ENCODE measurements around the gene TPRG1L. TPM values are rescaled to one million over a fixed set of nuclear protein-coding genes. Genes with fewer than 3 reads are reported as not detected.

Gene TPRG1L
- total RNA-seq, 1 donor from 2014 or later: 54.0 TPM

DNA sequence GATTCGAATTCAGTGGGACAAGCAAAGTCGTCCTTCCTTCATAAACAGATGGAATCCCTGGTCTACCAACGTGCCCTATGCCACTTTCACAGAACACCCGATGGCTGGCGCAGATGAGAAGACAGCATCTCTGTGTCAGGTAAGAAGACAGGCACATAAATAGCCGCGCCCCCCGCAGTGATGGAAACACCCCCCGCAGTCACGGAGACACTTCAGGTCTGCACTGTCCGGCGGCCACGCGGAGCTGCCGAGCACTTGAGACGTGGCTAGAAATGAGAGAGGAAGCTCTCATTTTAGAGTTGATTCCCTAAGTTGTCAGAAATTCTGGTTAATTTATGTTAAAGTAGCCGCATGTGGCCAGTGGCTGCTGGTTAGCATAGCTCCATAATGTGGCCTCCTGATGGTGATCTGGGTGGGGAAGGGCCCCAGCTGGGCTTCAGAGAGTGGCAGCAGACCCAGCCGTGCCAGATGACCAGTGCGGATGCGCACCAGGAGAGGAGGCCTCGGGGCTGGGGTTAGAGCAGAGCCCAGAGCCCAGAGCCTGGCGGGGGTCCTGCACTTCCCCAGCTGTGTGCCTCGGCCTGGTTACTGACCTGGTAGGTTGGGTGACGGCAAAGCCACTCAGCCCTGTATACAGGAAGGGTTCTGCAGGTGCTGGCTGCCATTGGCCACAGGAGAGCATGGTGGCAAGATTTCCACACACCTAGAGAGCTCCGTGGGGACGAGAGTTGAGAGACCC lies 2.9 kb downstream of the TPRG1L start:
- no peak for DNase-seq (ENCODE audit: low spot score)

DNA sequence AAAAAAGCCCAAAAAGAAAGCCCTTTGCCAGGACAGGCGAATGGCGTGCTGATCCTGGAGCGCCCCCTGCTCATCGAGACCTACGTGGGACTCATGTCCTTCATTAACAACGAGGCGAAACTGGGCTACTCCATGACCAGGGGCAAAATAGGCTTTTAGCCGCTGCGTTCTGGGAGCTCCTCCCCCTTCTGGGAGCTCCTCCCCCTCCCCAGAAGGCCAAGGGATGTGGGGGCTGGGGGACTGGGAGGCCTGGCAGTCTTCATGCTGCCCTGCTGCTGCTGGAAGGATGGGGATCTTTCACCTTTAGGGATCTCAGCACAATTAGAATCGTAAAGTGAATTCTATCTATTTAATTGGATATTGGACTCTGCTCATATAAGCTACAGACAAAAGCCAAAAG lies 3.6 kb downstream of the TPRG1L start:
- DNase-seq (ENCODE audit: low spot score): no peak

DNA sequence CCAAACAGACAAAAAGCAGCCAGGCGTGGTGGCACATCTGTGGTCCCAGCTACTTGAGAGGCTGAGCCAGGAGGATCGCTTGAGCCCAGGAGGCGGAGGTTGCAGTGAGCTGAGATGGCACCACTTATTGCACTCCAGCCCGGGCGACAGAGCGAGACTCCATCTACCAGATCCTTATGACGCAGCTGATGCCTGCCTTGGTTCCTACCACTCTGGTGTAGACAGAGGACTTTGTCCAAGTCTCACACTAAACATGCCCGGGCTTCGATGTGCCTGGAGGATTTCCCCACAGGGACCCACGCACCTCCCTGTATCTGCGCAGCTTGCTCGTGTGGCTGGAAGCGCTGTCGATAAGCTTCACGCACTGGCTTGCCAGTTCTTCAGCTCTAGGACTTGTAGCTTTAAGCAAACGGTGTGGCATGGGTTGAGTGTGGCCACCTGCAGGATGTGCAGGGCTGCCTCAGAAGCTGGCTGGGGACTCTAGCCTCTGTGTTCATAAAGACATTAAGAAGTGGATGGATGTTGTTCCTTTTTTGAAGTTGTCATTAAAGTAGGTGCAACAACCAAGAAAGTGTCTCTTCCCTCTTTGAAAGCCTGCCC lies 4.8 kb downstream of the TPRG1L start:
- no peak for DNase-seq (ENCODE audit: low spot score)

DNA sequence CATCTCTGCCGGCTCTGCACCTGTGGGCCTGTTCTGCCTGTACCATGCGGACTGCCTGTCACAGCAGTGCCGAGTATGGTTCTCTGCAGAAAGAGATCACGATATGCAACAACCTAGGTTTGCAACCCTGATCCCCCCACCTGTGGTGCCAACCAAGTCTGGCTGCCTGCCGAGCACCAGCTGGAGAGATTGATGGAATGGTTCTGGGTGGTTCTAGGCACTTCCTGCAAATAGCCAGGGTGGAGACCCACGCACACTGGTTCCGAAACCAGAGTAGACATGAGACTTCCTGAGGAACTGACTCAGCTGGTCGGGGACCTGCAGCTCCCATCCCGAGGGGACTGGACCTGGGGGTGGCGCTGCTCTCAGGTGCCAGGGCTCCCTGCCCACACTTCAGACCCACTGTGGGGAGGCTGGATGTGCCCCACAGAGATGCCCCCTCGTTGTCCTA lies 5.4 kb downstream of the TPRG1L start:
- no peak for DNase-seq (ENCODE audit: low spot score)

DNA sequence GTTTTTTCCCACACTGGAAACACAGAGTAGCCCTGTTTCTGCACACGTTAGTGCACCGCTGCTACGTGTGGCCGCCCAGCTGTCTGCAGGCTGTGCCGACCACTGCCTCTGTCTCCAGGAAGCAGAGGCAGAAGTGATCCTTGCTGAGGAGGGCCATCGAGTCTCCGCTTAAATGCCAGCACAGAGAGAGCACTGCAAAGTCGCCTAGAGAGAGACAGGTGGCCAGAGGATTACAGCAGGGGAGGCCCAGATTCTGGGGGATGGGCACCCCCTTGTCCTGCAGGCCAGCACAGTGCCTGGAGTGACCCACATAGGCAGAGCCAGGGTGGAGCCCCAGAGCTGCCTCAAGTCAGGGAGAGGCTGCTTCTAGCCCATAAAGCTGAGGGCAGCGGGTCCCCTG lies 6.1 kb downstream of the TPRG1L start:
- no peak for DNase-seq (ENCODE audit: low spot score)

DNA sequence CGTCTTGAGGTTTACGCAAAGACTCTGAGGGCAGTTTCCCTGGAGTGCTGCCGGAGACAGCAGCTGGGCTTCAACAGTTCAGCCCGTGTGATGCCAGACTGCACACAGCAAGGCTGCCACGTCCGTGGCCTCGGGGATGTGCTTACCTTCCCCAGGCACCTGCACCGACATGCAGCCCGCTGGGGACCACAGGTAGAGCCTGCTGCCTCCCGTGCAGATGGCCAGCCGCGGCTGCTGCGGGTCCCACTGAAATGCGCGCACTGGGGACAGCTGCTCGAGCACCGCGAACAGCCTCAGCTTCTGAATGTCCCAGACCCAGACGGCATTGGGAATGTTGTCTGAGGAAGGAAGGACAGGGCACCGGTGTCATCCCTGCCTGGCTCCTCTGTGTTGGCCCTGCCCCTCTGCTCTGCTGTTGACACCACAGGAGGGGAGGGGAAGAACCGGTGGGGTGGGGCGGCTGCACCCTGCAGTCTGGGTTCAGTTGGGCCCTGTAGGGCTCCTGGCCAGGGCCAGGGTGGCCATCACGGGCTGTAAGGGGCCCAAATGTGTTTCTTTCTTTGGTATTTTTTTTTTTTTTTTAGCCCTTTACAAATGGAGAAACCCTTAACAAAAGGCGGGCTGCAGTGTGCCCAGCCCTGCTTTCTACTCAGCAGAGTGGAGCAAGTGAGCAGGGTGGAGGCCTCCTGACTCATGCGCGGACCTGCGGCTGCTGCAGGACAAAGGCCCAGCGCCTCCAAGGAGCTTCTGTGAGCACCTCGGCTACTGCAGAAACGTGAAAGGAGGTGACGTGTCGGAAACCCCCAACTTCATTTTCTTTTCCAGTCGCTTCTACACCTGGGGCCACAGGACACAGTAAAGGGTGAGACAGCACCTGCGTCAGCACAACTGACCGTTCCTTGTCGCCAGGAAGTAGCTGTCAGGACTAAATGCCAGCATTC lies 6.8 kb downstream of the TPRG1L start:
- DNase-seq (ENCODE audit: low spot score): no peak

DNA sequence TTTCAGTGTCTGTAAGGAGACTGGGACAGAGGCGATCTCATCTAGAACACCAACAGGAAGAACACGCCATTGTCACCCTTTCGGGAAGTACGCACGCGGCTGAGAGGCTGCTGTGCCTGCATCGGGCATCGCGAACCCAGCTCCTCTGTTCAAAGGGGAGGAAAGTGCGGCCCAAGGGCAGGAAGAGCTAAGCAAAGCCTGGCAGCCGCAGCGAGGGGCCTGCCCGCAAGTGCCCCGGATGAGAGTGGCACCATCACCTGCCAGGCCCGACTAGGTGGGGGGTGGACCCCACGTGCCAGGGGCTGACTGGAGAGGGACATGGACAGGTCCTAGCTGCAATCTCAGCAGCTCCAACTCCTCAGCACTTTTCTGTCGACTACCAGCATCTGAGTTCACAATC lies 7.5 kb downstream of the TPRG1L start:
- no peak for DNase-seq (ENCODE audit: low spot score)

DNA sequence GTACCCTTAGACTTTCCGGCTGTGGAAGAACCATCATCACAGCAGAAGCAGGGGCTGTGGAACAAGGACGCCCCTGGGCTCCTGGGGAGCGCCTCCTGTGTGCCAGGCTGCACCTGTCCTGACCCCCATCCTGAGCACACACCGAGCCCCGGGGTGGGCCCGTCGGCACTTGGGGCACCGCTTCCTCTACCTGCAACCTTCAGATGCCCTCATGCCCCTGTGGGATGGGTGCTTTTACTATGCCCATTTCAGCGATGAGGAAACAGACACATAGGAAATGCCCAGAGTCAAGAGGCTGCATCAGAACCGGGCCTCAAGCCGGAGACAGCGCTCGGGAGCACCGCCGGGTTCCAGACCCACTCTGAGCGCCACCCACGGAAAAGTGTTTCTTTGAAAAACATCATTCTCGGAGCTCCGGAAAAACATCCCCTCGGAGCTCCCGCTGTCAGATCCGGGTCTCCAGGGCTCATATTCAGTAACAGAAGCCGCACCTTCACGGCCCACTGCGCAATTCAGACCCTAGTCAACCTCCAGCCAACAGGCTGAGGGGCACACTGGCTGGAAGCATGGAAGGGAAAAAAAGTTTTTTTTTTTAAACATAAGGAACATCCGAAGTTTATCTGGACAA lies 8.0 kb downstream of the TPRG1L start:
- DNase-seq (ENCODE audit: low spot score): no peak

DNA sequence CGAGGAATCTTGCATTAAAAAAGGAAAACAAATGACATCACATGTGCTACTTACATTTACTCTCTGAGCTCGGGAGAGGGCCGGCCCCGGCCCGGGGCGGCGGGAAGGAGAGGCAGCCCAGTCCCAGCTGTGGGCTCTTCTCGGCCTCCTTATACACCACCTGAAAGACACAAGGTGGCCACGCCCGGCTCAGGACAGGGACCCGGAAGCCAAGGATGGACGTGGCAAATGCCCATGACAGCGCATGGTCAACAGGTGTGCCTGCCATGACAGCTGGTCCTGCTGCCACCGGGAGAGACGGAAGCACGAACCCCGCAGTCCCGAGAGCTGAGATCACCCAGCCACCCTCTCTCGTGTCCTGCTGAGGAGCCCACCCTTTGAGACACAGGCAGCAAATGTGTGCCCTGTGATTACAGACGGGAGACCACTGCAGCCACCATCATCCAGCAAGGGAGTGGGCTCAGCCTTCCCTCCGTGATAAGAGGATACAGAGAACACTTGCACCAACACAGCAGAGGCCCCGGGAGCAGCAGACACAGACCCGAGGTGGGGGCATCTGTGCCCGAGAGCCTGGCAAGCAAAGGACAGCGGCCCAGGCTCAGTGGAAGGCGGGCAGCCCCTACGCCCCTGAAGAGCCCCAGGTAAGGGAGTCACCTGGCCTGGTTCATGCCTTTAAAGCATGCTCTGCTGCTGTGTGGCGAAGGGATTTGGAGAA lies 8.7 kb downstream of the TPRG1L start:
- no peak for DNase-seq (ENCODE audit: low spot score)

DNA sequence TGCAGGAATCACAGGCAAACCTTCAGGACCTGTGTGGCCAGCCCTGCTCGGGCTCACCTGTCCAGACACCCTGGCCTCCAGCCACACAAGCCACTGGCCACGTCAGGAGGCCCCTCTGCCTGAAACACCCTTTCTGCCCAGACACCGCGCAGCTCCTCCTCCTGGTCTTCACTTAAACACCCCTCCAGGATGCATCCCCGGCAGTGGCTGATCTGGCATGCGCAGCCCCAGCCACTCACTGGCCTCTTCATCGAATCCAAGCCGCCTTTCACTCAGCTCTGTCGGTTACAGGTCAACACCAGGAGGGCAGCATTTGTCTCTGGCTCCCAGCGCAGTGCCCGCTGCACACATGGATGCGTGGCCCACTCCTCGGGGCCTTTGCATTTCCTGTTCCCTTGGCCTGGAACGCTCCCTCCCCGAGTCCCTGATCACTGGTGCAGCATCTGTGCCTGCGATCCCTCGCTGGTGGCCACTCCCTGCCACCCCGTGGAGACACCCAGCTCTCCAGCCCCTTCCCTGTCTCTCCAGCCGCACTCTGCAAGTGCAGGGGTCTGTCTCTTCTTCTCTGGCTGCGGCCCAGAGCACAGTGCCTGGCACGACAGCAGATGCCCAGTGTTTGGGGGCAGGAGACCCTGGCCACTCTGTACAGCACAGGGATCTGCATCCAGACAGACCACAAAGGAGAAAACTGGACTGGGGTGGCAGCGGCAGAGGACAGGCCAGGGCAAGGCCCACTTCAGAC lies 9.4 kb downstream of the TPRG1L start:
- no peak for DNase-seq (ENCODE audit: low spot score)

DNA sequence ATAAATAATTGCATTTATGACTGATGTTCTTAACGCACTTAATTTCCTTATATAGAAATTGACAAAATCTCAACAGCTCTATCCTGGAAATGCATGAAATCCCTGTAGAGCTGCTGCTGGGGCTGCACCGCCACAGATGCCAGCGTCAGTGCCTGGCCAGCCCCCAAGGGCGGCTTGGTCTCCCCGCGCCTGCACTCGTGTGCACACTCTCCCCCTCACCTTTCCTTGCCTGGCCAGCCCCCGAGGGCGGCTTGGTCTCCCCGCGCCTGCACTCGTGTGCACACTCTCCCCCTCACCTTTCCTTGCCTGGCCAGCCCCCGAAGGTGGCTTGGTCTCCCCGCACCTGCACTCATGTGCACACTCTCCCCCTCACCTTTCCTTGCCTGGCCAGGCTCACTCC lies 11.3 kb downstream of the TPRG1L start:
- DNase-seq (ENCODE audit: low spot score): no peak

DNA sequence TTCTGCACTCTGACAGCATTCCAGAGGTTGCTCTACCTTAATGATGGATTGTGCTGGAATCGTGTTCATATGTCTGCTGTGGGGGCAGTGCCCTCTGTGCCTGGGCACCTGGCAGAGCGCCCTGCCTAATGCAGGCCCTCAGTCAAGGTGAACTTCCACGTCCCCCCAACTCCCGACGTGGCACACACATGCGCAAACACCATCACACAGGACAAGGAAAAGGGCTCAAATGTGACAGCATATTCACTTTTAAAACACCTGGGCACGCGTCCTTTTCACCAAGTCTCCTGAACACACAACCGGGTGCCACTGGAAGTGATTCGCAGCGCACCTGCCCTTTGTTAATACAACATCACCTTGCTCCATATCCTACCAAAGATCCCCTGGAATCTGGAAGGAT lies 11.7 kb downstream of the TPRG1L start:
- DNase-seq (ENCODE audit: low spot score): no peak

DNA sequence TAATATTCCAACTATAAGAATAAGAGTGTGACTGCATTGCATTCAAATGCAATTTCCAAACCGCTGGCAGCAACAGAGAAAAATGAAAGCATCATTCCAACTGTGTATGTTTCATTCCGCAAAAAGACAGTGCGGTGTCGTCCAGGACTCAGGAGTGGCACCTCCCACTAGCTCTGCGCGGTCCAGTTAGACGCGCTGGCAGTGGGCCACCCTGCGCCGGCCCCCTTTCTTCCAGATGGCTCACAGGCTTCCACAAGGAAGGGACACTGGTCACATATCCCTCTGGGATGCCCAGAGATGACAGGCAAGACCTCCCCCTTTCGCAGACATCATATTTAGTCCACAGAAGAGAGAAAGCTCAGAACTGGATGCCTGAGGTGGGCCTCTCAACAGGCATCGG lies 13.2 kb downstream of the TPRG1L start:
- no peak for DNase-seq (ENCODE audit: low spot score)

DNA sequence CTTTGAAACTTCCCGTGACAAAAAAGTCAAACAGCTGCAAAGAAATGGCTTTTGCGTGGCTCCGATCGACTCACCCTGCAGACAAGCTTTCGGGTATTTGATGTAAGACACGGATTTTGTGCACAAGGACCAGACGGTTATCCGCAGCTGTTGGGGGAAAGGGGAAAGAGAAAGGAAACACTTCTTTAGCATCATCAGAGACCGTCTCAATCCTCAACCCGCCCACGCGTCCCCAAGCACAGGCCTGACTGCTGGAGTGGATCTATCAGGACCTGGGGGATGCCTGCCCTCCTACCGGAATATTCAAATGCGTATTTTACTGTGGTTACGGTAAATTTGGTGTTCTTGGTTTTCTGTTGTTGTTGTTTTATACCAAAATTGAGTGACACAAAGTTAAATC lies 13.9 kb downstream of the TPRG1L start:
- DNase-seq (ENCODE audit: low spot score): no peak

DNA sequence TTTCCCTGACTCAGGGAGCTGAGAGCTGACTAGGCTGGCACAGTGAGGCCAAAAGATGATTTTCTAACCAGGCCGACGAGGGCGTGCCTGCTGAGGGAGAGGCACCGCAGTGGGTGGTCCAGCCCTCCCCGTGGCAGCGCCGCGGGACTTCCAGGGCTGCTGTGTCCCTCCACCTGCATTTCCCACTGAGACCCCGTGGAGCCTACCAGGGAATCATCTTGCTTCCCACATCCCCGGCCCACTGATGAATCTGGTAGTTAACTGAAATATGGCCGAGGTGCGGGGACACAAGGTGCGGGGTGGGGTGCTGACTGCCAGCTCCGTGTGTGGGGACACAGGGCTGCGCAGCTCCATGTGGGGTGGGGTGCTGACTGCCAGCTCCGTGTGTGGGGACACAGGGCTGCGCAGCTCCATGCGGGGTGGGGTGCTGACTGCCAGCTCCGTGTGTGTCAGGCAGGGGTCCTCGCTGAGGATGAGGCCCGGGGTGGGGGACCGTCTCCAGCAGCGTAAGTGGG lies 14.6 kb downstream of the TPRG1L start:
- no peak for DNase-seq (ENCODE audit: low spot score)

DNA sequence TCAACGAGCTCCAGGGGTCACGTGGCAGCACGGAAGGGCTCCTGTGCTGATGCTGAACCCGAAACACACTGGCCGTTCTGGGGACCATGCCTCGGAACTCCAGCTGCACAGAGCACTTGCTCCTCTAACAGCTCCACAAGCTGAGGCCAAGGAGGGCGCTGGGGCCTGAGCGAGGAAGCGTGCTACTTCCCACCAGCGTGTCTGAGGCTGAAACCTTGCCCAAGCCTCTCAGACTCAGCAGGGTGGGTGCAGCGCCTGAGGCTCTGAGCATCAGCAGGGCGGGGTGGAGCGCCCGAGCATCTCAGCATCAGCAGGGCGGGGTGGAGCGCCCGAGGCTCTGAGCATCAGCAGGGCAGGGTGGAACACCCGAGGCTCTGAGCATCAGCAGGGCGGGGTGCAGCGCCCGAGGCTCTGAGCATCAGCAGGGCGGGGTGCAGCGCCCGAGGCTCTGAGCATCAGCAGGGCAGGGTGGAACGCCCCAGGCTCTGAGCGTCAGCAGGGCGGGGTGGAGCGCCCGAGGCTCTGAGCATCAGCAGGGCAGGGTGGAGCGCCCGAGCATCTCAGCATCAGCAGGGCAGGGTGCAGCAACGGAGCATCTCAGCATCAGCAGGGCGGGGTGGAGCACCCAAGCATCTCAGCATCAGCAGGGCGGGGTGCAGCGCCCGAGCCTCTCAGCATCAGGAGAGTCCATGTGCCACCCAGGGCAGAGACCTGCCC lies 15.5 kb downstream of the TPRG1L start:
- no peak for DNase-seq (ENCODE audit: low spot score)

DNA sequence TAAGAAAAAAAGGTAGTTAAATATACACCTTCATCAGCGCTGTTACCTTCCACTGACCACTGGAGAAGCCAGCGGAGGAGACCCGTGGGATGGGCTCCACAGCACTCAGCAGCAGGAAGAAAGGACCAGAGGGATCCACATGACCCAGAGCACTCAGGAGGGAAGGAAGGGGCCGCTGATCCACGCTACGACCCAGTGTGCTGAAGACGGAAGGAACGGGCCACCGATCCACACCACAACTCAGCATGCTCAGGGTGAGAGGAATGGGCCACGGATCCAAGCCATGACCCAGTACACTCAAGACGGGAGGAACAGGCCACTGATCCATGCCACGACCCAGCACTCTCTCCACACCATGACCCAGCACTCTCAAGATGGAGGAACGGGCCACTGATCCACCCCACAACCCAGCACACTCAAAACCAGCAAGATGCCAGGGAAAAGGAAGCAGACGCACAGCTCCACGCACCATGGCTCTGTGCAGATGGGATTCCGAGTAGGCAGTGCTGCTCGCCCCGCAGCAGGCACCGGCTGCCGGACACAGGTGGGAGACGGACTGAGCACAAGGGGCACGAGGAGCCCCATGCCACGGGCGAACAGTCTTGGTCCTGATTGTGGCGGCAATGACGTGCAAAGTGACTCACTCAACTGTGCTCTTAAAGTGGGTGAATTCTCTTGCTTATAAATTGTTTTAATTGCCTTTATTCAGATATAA lies 16.4 kb downstream of the TPRG1L start:
- DNase-seq (ENCODE audit: low spot score): no peak

DNA sequence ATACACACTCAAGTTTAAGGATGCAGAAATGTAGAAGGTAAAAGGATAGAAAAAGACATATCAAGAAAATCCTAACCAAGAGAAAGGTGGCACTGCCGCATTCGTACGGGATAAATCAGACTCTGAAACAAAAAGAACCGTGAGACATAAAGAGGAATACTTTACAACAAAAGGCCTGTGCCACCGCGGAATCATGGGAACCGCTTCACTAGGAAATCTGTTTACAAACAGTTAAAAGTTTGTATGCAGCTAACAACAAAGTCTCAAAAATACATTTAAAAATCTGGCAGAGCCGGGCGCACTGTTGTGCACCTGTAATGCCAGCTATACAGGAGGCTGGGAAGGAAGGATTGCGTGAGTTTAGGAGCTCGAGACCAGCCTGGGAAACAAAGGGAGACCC lies 17.0 kb downstream of the TPRG1L start:
- DNase-seq (ENCODE audit: low spot score): no peak
